GM12878 (cell line): Measurements from ENCODE around the gene PCTP. TPM values are rescaled to one million over a fixed set of nuclear protein-coding genes. Genes with fewer than 3 reads are reported as not detected.

ENCODE experiments used
- ATAC-seq: fragments of 200-7000 bp; cut with Tn5 transposase; 3 replicates; pipeline ENCODE4 v1.9.1; 2020; ENCODE audit warnings: mild to moderate bottlenecking, moderate library complexity
- BruUV-seq: library from RNA; stranded (reverse); fragments of 400-500 nt; replicated peaks from 2 replicates; lab custom pipeline; 2021; lab: Mats Ljungman, UMichigan
- CTCF ChIA-PET: fragments of 300-600 bp; sonication (Branson Sonifier 250); formaldehyde crosslinking; extraction: SDS; loops from one replicate; lab custom pipeline; 2021; ENCODE audit warnings: inconsistent platforms; lab: Yijun Ruan, JAX
- POLR2A ChIA-PET: fragments of 350-600 bp; formaldehyde crosslinking; extraction: SDS; loops from one replicate; lab custom pipeline; 2021; ENCODE audit warnings: inconsistent platforms; lab: Charles Lee
- RAD21 ChIA-PET: fragments of 300-600 bp; sonication (Branson Sonifier 250); formaldehyde crosslinking; loops from one replicate; lab custom pipeline; 2023; ENCODE audit warnings: antibody characterized with exemption; ENCODE audit not compliant: unreplicated experiment; lab: Charles Lee
- SMC1A ChIA-PET: fragments of 300-600 bp; sonication (Branson Sonifier 250); formaldehyde crosslinking; loops from one replicate; lab custom pipeline; 2023; ENCODE audit not compliant: unreplicated experiment, uncharacterized antibody; lab: Charles Lee
- DNase-seq: peaks from one replicate; pipeline ENCODE4 v3.0.0-alpha.2; 2011; ENCODE audit warnings: low read depth, low spot score
- FAIRE-seq: peaks from 3 replicates; lab custom pipeline; 2011; peaks lifted over from hg19 to GRCh38; lab: Jason Lieb, UNC
- H2AFZ ChIP-seq: 2 replicates; pipeline ENCODE4 v1.6.0; 2011; ENCODE audit warnings: low read depth, low read length, control low read depth; ENCODE audit not compliant: control insufficient read depth
- H3K27ac ChIP-seq: 2 replicates; pipeline ENCODE4 v1.5.1; 2011; ENCODE audit warnings: control low read depth; ENCODE audit not compliant: control insufficient read depth, insufficient read depth
- H3K27me3 ChIP-seq, 2 experiments: replicated peaks in 1 of 2; 2 replicates each; pipeline versions ENCODE4 v1.6.0 to v1.6.1; 2011; ENCODE audit warnings: low read length in 1 of 2; ENCODE audit not compliant: control insufficient read depth in 2 of 2, insufficient read depth in 2 of 2
- H3K36me3 ChIP-seq, 2 experiments: 2 replicates each; pipeline ENCODE4 v1.5.1; 2011; ENCODE audit warnings: low read length in 1 of 2; ENCODE audit not compliant: control insufficient read depth in 2 of 2, insufficient read depth in 2 of 2
- H3K4me1 ChIP-seq: 2 replicates; pipeline ENCODE4 v1.6.1; 2011; ENCODE audit warnings: mild to moderate bottlenecking, low read length, moderate library complexity, mixed read lengths; ENCODE audit not compliant: control insufficient read depth, insufficient read depth
- H3K4me2 ChIP-seq: 2 replicates; pipeline ENCODE4 v1.6.0; 2011; ENCODE audit warnings: control low read depth; ENCODE audit not compliant: control insufficient read depth, insufficient read depth
- H3K4me3 ChIP-seq: fragments of 200-600 bp; sonication (generic); 2 replicates; pipeline ENCODE4 v1.5.1; 2016
- H3K79me2 ChIP-seq: 2 replicates; pipeline ENCODE4 v1.6.0; 2011; ENCODE audit warnings: low read length; ENCODE audit not compliant: control insufficient read depth, insufficient read depth
- H3K9ac ChIP-seq: 2 replicates; pipeline ENCODE4 v1.8.0; 2011; ENCODE audit warnings: low read length, control low read depth, mixed read lengths; ENCODE audit not compliant: control insufficient read depth, insufficient read depth
- H3K9me3 ChIP-seq: replicated peaks from 3 replicates; pipeline ENCODE4 v1.5.1; 2011; ENCODE audit warnings: mild to moderate bottlenecking, low read length; ENCODE audit not compliant: control insufficient read depth, insufficient read depth
- H4K20me1 ChIP-seq: 2 replicates; pipeline ENCODE4 v1.6.0; 2011; ENCODE audit not compliant: control insufficient read depth, insufficient read depth
- BMI1 ChIP-seq: fragments of 450-650 bp; IDR thresholded peaks from 2 replicates; pipeline ENCODE4 v1.6.1; 2016; ENCODE audit warnings: mild to moderate bottlenecking, moderate library complexity, borderline replicate concordance
- CEBPB ChIP-seq, 2 experiments: fragments of 150-350 bp in 1 of 2; IDR thresholded peaks; 2 replicates each; pipeline ENCODE4 v1.6.1; 2012 to 2014; ENCODE audit warnings: low read depth in 2 of 2, low read length in 2 of 2, borderline replicate concordance in 1 of 2, inconsistent platforms in 1 of 2
- CHD4 ChIP-seq: fragments of 200-600 bp; sonication (generic); IDR thresholded peaks from 2 replicates; pipeline ENCODE4 v1.6.1; 2016; ENCODE audit warnings: mild to moderate bottlenecking
- EED ChIP-seq: sonication (generic); IDR thresholded peaks from 2 replicates; pipeline ENCODE4 v1.6.1; 2016; ENCODE audit warnings: antibody characterized with exemption, low read depth
- FOS ChIP-seq: IDR thresholded peaks from 3 replicates; pipeline ENCODE4 v1.6.1; 2011; ENCODE audit warnings: borderline replicate concordance; ENCODE audit not compliant: insufficient read length; ENCODE audit errors: extremely low read depth
- FOXK2 ChIP-seq: fragments of 450-650 bp; IDR thresholded peaks from 2 replicates; pipeline ENCODE4 v1.6.1; 2017; ENCODE audit warnings: mild to moderate bottlenecking, moderate library complexity
- HDAC6 ChIP-seq: fragments of 200-600 bp; sonication (generic); IDR thresholded peaks from one replicate; pipeline ENCODE4 v1.8.0; 2017; ENCODE audit warnings: antibody characterized with exemption; ENCODE audit not compliant: unreplicated experiment
- MEF2A ChIP-seq: IDR thresholded peaks from 2 replicates; pipeline ENCODE4 v1.6.1; 2011; ENCODE audit warnings: low read depth, mild to moderate bottlenecking, low read length, moderate library complexity; ENCODE audit not compliant: insufficient read depth
- MYC ChIP-seq: IDR thresholded peaks from 2 replicates; pipeline ENCODE4 v1.6.1; 2011; ENCODE audit warnings: mild to moderate bottlenecking, low read length, moderate library complexity, inconsistent platforms; ENCODE audit not compliant: insufficient read depth, insufficient replicate concordance, insufficient read length, severe bottlenecking
- SKIL ChIP-seq: fragments of 450-650 bp; IDR thresholded peaks from 2 replicates; pipeline ENCODE4 v1.6.1; 2017; ENCODE audit warnings: mild to moderate bottlenecking, low read depth, inconsistent platforms; ENCODE audit not compliant: poor library complexity, severe bottlenecking
- SP1 ChIP-seq: IDR thresholded peaks from one replicate; pipeline ENCODE4 v1.6.1; 2011; ENCODE audit warnings: low read depth, low read length
- SUZ12 ChIP-seq: fragments of 200-600 bp; sonication (generic); IDR thresholded peaks from one replicate; pipeline ENCODE4 v1.6.1; 2018; ENCODE audit warnings: antibody characterized with exemption, mild to moderate bottlenecking; ENCODE audit not compliant: unreplicated experiment
- ZBTB11 ChIP-seq: fragments of 450-650 bp; formaldehyde crosslinking; IDR thresholded peaks from 2 replicates; pipeline ENCODE4 v1.5.0; 2022; ENCODE audit warnings: mild to moderate bottlenecking, missing genetic modification characterization
- ZNF384 ChIP-seq: IDR thresholded peaks from 2 replicates; pipeline ENCODE4 v1.6.1; 2012; ENCODE audit warnings: low read depth, mild to moderate bottlenecking, low read length, improper control_type of control experiment, borderline replicate concordance
- WGBS: methylation state at CpG from one replicate; pipeline ENCODE4 v1.1.6; 2016; ENCODE audit warnings: low lambda C conversion rate; ENCODE audit not compliant: insufficient replicate concordance, insufficient coverage; ENCODE audit errors: missing lambda C conversion rate; 5-methylcytosine and 5-hydroxymethylcytosine counted together
- in situ Hi-C: fragments of 300-500 bp; cut with MboI; formaldehyde crosslinking; loops from 9 replicates; pipeline ENCODE4 v1.14.3; 2018; ENCODE audit warnings: mixed read lengths
- intact Hi-C: fragments of 100-400 bp; cut with micrococcal nuclease; formaldehyde crosslinking; loops from one replicate; pipeline ENCODE4 v1.14.2; 2022; ENCODE audit not compliant: unreplicated experiment
- polyA plus RNA-seq, 11 experiments: library from polyadenylated mRNA; depleted of rRNA in 4 of 11; unstranded in 6 of 11; stranded (reverse) in 5 of 11; fragments of >200 nt; fragmentation: Nextera tagmentation in 4 of 11; fragmentation: Illumina TruSeq in 1 of 11; extraction: Ambion mirVana in 4 of 11; extraction: Trizol in 1 of 11; gene quantifications; 1 replicate in 1 of 11; 2 replicates in 10 of 11; pipeline versions ENCODE4 v1.2.1 to v1.2.3, GENCODE V29; 2011 to 2016; ENCODE audit warnings: inconsistent platforms in 2 of 11, missing spikeins in 2 of 11, low read depth in 1 of 11
- total RNA-seq, 4 experiments: library from RNA; depleted of rRNA in 3 of 4; stranded (reverse); fragments of >200 nt in 3 of 4; fragmentation: Illumina TruSeq in 1 of 4; extraction: Trizol in 1 of 4; gene quantifications; 2 replicates each; pipeline versions ENCODE4 v1.2.1 to v1.2.3, GENCODE V29; 2013 to 2021

Gene PCTP
- total and polyA plus RNA-seq, 10 of the 15 experiments (the other 5 are each of a cell fraction or from before 2014, with no cell fraction given): 1.4 to 26.8 (median 3.7) TPM

- H4K20me1 ChIP-seq: no peaks in the 10 kb centered on the region
- H3K4me2 ChIP-seq: no peak overlapping the region
- in situ Hi-C loops: no loop called here
- BruUV-seq: no TSS peak
- ChIA-PET RAD21 (no interaction called here), CTCF (interaction anchor here (0.9 to 3.9 kb wide), 3 partner anchors 8 to 15 kb away, joined by 3 to 16 read pairs (median 3); no protein-coding TSS in a partner anchor), POLR2A (no interaction called here), SMC1A (interaction anchor here (1.0 kb wide), 2 partner anchors 11 to 50 kb away, joined by 3 to 4 read pairs; no protein-coding TSS in a partner anchor)
- no peaks in the 10 kb centered on the region; the same call in 2 of the 3 replicates for H3K9me3 ChIP-seq
- FAIRE-seq (no peak), ATAC-seq (no peak), DNase-seq (no peak)
- H3K4me1 ChIP-seq: no peaks in the 10 kb centered on the region
- H3K36me3 ChIP-seq: no peaks in the 10 kb centered on the region
- no peak overlapping the region for H3K9ac ChIP-seq
- WGBS: 69% methylated on average over 11 of the region's 11 CpGs
- intact Hi-C loops: no loop called here
- no peak overlapping the region for H3K27ac ChIP-seq
- no peaks in the 10 kb centered on the region for H3K79me2 ChIP-seq
- H2AFZ ChIP-seq: no peak overlapping the region
- no peaks in the 10 kb centered on the region for H3K27me3 ChIP-seq
- no peak overlapping the region for H3K4me3 ChIP-seq
- TF ChIP-seq MEF2A (no peak), CEBPB (IDR thresholded peaks at IDR 0.05; ENCODE audit: borderline replicate concordance in 1 of 2, low read depth in 2 of 2, low read length in 2 of 2) (no peak), CHD4 (no peak), ZNF384 (no peak), FOS (no peak), SP1 (no peak), FOXK2 (no peak), MYC (no peak), SKIL (no peak), ZBTB11 (CRISPR knock-in tag) (no peak), HDAC6 (no peak), EED (no peak), BMI1 (no peak), SUZ12 (no peak)
These were observed 43.8 kb upstream of the PCTP start for GRCh38 chr17:55706808-55707773.
